Uterus (tissue), 4 donors: ENCODE results near the gene WBP2. TPM values are rescaled to one million over a fixed set of nuclear protein-coding genes. Genes with fewer than 3 reads are reported as not detected.
A peak's percentile ranks its signal among the peaks of the same experiment; 100 is the strongest.
"Not testable (repeated sequence)": the region's sequence is repeated elsewhere in the genome, so short reads cannot be mapped to it uniquely, and the experiment has no call there.

Source experiments
- DNase-seq, 2 donors: peaks; one replicate each; pipeline ENCODE4 v3.0.0-alpha.2; 2019 to 2020
- H3K27ac ChIP-seq, 2 donors: fragments of 200-600 bp; sonication (generic); 1 replicate in 1 of 2; 2 replicates in 1 of 2; pipeline ENCODE4 v1.5.1; 2016 to 2018
- H3K27me3 ChIP-seq, 2 donors: fragments of 200-600 bp; sonication (generic); one replicate each; pipeline ENCODE4 v1.5.1; 2018 to 2019; ENCODE audit warnings: control low read depth in 1 of 2
- H3K36me3 ChIP-seq, 2 donors: fragments of 200-600 bp; sonication (generic); one replicate each; pipeline ENCODE4 v1.5.1; 2019; ENCODE audit warnings: control low read depth in 1 of 2
- H3K4me1 ChIP-seq, 2 donors: fragments of 200-600 bp; sonication (generic); one replicate each; pipeline ENCODE4 v1.5.1; 2018 to 2019; ENCODE audit warnings: control low read depth in 1 of 2
- H3K4me3 ChIP-seq, 2 donors: fragments of 200-600 bp; sonication (generic); 1 replicate in 1 of 2; 2 replicates in 1 of 2; pipeline ENCODE4 v1.5.1; 2018 to 2019; ENCODE audit warnings: mild to moderate bottlenecking in 1 of 2
- H3K9me3 ChIP-seq, 2 donors: fragments of 200-600 bp; sonication (generic); one replicate each; pipeline ENCODE4 v1.5.1; 2019; ENCODE audit warnings: control low read depth in 1 of 2
- CTCF ChIP-seq, 4 experiments: fragments of 200-600 bp in 2 of 4; fragments of 450-650 bp in 2 of 4; sonication (generic) in 2 of 4; IDR thresholded peaks; one replicate each; pipeline ENCODE4 v1.5.1; 2016 to 2019; ENCODE audit warnings: antibody characterized with exemption in 4 of 4, mild to moderate bottlenecking in 2 of 4, moderate library complexity in 1 of 4
- POLR2A ChIP-seq, 2 donors: fragments of 450-650 bp; IDR thresholded peaks; one replicate each; pipeline ENCODE4 v1.6.1; 2016; ENCODE audit warnings: antibody characterized with exemption in 2 of 2, mild to moderate bottlenecking in 1 of 2, moderate library complexity in 1 of 2
- intact Hi-C: fragments of 100-400 bp; cut with DNase I; formaldehyde crosslinking; loops from one replicate; pipeline ENCODE4 v1.15.1; 2023; ENCODE audit warnings: low total_unique reads
- total RNA-seq, 4 donors: library from RNA; depleted of rRNA in 3 of 4; stranded (reverse); fragments of >200 nt in 3 of 4; gene quantifications; one replicate each; pipeline versions ENCODE4 v1.1.0 to v1.2.4, GENCODE V29; 2014 to 2023
- donor health status: DM: yes; HTN: yes; CAD: no.

The WBP2 gene
- total RNA-seq, 4 donors from 2014 or later: 19.7 to 115 (median 34.5) TPM

- Histone ChIP-seq H3K27me3 (no peaks in the 10 kb centered on the region), H3K36me3 (no peaks in the 10 kb centered on the region), H3K27ac (no peak overlapping the region), H3K9me3 (no peaks in the 10 kb centered on the region), H3K4me1 (peaks cover 0 to 4% of the 10 kb centered on the region in 2 donors), H3K4me3 (no peak overlapping the region)
- TF ChIP-seq CTCF (IDR thresholded peaks at IDR 0.05) (no peak), POLR2A (IDR thresholded peaks at IDR 0.05) (no peak)
- no peak for DNase-seq
- intact Hi-C loops: no loop called here
These were observed 41.1 kb downstream of the WBP2 start for GRCh38 chr17:75814021-75814395.

- Histone ChIP-seq H3K36me3 (no peaks in the 10 kb centered on the region), H3K27ac (no peak overlapping the region), H3K4me3 (no peak overlapping the region), H3K27me3 (no peaks in the 10 kb centered on the region), H3K4me1 (peaks cover 0 to 6% of the 10 kb centered on the region in 2 donors), H3K9me3 (no peaks in the 10 kb centered on the region)
- DNase-seq: no peak
- TF ChIP-seq CTCF (IDR thresholded peaks at IDR 0.05) (no peak), POLR2A (IDR thresholded peaks at IDR 0.05) (no peak)
- intact Hi-C loops: no loop called here
These were observed 41.8 kb downstream of the WBP2 start for GRCh38 chr17:75813081-75814020.

- intact Hi-C loops: no loop called here
- TF ChIP-seq POLR2A (IDR thresholded peaks at IDR 0.05): no peak
- no peak for TF ChIP-seq CTCF (IDR thresholded peaks at IDR 0.05)
- no peak overlapping the region for H3K4me3 ChIP-seq
- H3K36me3 ChIP-seq: no peaks in the 10 kb centered on the region
- no peaks in the 10 kb centered on the region for H3K27me3 ChIP-seq
- H3K9me3 ChIP-seq: no peaks in the 10 kb centered on the region
- no peak for DNase-seq
- peaks cover 0 to 8% of the 10 kb centered on the region in 2 donors for H3K4me1 ChIP-seq
- H3K27ac ChIP-seq: no peak overlapping the region
These were observed 42.8 kb downstream of the WBP2 start for GRCh38 chr17:75812096-75813013.

GRCh38 chr17:75811174-75811573 lies 44.0 kb downstream of the WBP2 start:
- Histone ChIP-seq H3K4me3 (no peak overlapping the region), H3K27ac (no peak overlapping the region), H3K9me3 (no peaks in the 10 kb centered on the region), H3K4me1 (peaks cover 0 to 8% of the 10 kb centered on the region in 2 donors), H3K27me3 (no peaks in the 10 kb centered on the region), H3K36me3 (no peaks in the 10 kb centered on the region)
- intact Hi-C loops: no loop called here
- no peak for DNase-seq
- TF ChIP-seq POLR2A (IDR thresholded peaks at IDR 0.05) (no peak), CTCF (IDR thresholded peaks at IDR 0.05) (no peak)

GRCh38 chr17:75810756-75811155 lies 44.4 kb downstream of the WBP2 start:
- H3K27ac ChIP-seq, H3K36me3 ChIP-seq, H3K4me3 ChIP-seq, H3K9me3 ChIP-seq, H3K4me1 ChIP-seq, intact Hi-C loops, H3K27me3 ChIP-seq: not testable (repeated sequence)
- DNase-seq: peak in 1 of 2 donors; percentile 12
